GM23338 (cell line): ENCODE measurements around the gene EIF3K.

Experiments
- CREB1 ChIP-seq: fragments of 250-450 bp; sonication (Bioruptor Pico); IDR thresholded peaks from 2 replicates; pipeline ENCODE4 v1.5.0; 2020; ENCODE audit warnings: low read depth, mild to moderate bottlenecking, moderate library complexity
- CTCF ChIP-seq, 2 experiments: fragments of 200-600 bp in 1 of 2; sonication (generic) in 1 of 2; conservative IDR thresholded peaks; 2 replicates each; pipeline versions ENCODE4 v1.5.1 to v1.6.1; 2016 to 2017; ENCODE audit warnings: antibody characterized with exemption in 2 of 2, low read depth in 2 of 2, mild to moderate bottlenecking in 2 of 2, moderate library complexity in 1 of 2
- EZH2 ChIP-seq: fragments of 200-600 bp; sonication (generic); IDR thresholded peaks from one replicate; pipeline ENCODE4 v1.8.0; 2017; ENCODE audit warnings: antibody characterized with exemption, mild to moderate bottlenecking, low read depth; ENCODE audit not compliant: unreplicated experiment
- EZH2phosphoT487 ChIP-seq: fragments of 200-600 bp; sonication (generic); IDR thresholded peaks from one replicate; pipeline ENCODE4 v1.8.1; 2018; ENCODE audit warnings: antibody characterized with exemption; ENCODE audit not compliant: unreplicated experiment
- POLR2AphosphoS5 ChIP-seq: IDR thresholded peaks from 2 replicates; pipeline ENCODE4 v1.6.1; 2016; ENCODE audit warnings: antibody characterized with exemption, low read depth
- REST ChIP-seq: IDR thresholded peaks from one replicate; pipeline ENCODE4 v1.6.1; 2018; ENCODE audit warnings: antibody characterized with exemption; ENCODE audit not compliant: unreplicated experiment
- ZNF462 ChIP-seq: fragments of 250-450 bp; sonication (Bioruptor Pico); IDR thresholded peaks from 2 replicates; pipeline ENCODE4 v1.5.0; 2020; ENCODE audit warnings: mild to moderate bottlenecking, moderate library complexity

GRCh38 chr19:38679839-38680238 is 60.9 kb downstream of the EIF3K start:
- TF ChIP-seq CTCF (conservative IDR thresholded peaks at IDR 0.05; ENCODE audit: low read depth in 2 of 2), result no peak
- no peak for TF ChIP-seq POLR2AphosphoS5
- TF ChIP-seq EZH2phosphoT487, result no peak
- TF ChIP-seq EZH2, result no peak
- no peak for TF ChIP-seq CREB1
- TF ChIP-seq REST, result no peak
- TF ChIP-seq ZNF462, result no peak
